ENCODE data around the gene TMEM51. TPM values are rescaled to one million over a fixed set of nuclear protein-coding genes. Genes with fewer than 3 reads are reported as not detected.

The TMEM51 gene
- total and polyA plus RNA-seq, 2 of the 13 experiments (the other 11 are each of a cell fraction or from before 2014, with no cell fraction given), result 12.2 to 22.3 TPM

DNA sequence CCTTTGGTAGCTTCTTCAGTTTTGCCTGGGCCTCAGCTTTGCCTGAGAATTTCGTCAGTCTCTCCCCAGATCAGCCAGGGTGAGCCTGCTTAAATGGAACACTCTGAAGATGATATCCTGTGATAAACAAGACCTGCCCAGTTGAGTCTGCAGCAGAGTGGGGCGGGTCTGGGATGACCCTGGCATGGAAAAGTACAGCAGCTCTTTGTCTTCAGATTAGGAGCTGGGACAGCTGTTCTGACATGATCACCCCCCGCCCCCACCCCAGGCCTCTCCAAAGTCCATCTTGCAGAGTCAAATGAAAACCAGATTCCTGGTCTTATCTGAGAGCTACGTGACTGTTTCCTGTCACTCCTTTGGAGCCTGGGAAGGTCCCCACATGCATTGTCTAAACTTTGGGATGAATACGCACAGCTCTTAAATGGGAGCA, 2.2 kb upstream of the TMEM51 start (continued):
- TF ChIP-seq, protein P1, sequence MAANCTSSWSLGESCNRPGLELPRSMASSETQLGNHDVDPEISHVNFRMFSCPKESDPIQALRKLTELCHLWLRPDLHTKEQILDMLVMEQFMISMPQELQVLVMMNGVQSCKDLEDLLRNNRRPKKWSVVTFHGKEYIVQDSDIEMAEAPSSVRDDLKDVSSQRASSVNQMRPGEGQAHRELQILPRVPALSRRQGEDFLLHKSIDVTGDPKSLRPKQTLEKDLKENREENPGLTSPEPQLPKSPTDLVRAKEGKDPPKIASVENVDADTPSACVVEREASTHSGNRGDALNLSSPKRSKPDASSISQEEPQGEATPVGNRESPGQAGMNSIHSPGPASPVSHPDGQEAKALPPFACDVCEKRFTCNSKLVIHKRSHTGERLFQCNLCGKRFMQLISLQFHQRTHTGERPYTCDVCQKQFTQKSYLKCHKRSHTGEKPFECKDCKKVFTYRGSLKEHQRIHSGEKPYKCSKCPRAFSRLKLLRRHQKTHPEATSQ (CRISPR knock-in tag; IDR thresholded peaks at IDR 0.05; ENCODE audit: borderline replicate concordance), result no peak
- TF ChIP-seq ZFY (CRISPR knock-in tag; IDR thresholded peaks at IDR 0.05) (peak; percentile 20; the same call in 1 of the 2 replicates), DBP (CRISPR knock-in tag; IDR thresholded peaks at IDR 0.05; ENCODE audit: not compliant biosample characterization) (no peak), NFKB2 (CRISPR knock-in tag; IDR thresholded peaks at IDR 0.05; ENCODE audit: borderline replicate concordance) (no peak), POGZ (CRISPR knock-in tag; IDR thresholded peaks at IDR 0.05) (peak; percentile 36; the same call in 1 of the 2 replicates), SMARCC2 (IDR thresholded peaks at IDR 0.05) (no peak), ZNF772 (CRISPR knock-in tag; IDR thresholded peaks at IDR 0.05) (peak; percentile 72; the same call in 1 of the 2 replicates), ZNF101 (CRISPR knock-in tag; IDR thresholded peaks at IDR 0.05; ENCODE audit: borderline replicate concordance, low read depth) (no peak), GPN1 (CRISPR knock-in tag; IDR thresholded peaks at IDR 0.05; ENCODE audit: borderline replicate concordance) (no peak), ZNF275 (CRISPR knock-in tag; IDR thresholded peaks at IDR 0.05; ENCODE audit: borderline replicate concordance) (no peak), ZFP62 (CRISPR knock-in tag; IDR thresholded peaks at IDR 0.05) (no peak), DNMT1 (CRISPR knock-in tag; IDR thresholded peaks at IDR 0.05) (no peak), TAF1 (CRISPR knock-in tag; IDR thresholded peaks at IDR 0.05) (no peak), ZNF790 (CRISPR knock-in tag; IDR thresholded peaks at IDR 0.05; ENCODE audit: borderline replicate concordance) (no peak), TFDP2 (CRISPR knock-in tag; IDR thresholded peaks at IDR 0.05) (no peak), TEF (CRISPR knock-in tag; IDR thresholded peaks at IDR 0.05) (no peak), ZNF713 (CRISPR knock-in tag; IDR thresholded peaks at IDR 0.05) (no peak), NFIC (IDR thresholded peaks at IDR 0.05; ENCODE audit: low read length) (0 out of 2 replicates have a peak, but pooled peaks have one; percentile 32)
- TF ChIP-seq, protein P2, sequence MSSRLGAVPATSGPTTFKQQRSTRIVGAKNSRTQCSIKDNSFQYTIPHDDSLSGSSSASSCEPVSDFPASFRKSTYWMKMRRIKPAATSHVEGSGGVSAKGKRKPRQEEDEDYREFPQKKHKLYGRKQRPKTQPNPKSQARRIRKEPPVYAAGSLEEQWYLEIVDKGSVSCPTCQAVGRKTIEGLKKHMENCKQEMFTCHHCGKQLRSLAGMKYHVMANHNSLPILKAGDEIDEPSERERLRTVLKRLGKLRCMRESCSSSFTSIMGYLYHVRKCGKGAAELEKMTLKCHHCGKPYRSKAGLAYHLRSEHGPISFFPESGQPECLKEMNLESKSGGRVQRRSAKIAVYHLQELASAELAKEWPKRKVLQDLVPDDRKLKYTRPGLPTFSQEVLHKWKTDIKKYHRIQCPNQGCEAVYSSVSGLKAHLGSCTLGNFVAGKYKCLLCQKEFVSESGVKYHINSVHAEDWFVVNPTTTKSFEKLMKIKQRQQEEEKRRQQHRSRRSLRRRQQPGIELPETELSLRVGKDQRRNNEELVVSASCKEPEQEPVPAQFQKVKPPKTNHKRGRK (CRISPR knock-in tag; IDR thresholded peaks at IDR 0.05), result no peak
- TF ChIP-seq, protein P3, sequence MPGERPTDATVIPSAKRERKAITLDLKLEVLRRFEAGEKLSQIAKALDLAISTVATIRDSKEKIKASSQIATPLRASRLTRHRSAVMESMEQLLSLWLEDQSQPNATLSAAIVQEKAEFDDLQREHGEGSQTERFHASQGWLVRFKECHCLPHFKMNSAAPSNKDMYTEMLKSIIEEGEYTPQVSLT (CRISPR knock-in tag; IDR thresholded peaks at IDR 0.05; ENCODE audit: borderline replicate concordance, low read depth), result no peak
- TF ChIP-seq, protein P4, sequence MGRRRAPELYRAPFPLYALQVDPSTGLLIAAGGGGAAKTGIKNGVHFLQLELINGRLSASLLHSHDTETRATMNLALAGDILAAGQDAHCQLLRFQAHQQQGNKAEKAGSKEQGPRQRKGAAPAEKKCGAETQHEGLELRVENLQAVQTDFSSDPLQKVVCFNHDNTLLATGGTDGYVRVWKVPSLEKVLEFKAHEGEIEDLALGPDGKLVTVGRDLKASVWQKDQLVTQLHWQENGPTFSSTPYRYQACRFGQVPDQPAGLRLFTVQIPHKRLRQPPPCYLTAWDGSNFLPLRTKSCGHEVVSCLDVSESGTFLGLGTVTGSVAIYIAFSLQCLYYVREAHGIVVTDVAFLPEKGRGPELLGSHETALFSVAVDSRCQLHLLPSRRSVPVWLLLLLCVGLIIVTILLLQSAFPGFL (CRISPR knock-in tag; IDR thresholded peaks at IDR 0.05), result no peak
